ENCODE measurements around the gene DLG3.

Gene DLG3

DNA sequence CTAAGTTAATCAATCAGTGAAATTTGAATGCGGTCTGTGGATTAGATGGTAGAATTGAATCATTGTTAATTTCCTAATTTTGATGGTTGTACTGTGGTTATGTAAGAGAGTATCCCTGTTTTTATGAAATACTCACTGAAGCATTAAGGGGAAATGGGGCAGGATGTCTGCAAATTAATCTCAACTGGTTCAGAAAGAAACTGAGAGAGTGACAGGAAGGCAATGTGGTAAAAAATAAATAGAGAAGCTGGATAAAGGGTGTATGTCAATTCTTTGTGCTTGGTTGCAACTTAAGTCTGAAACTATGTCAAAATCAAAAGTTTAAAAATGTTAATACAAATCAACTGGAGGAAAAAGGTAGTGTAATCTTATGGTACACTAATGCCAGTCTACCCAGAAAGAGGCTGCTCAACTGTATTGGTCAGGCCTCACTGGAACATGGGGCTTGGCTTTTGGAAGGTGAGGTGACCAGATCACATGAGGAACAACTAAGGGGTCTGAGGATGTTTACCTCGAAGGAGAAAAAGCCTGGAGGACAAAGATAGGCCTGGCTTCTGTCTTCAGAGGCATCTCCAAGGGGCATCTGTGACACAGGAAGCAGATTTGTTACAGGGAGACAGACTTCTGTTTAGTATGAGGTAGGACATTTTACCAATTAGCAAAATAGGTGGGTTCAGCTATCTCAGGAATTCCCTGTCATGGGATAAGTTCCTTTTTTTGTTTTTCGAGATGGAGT is 83.1 kb downstream of the DLG3 start:
- DNase-seq = no peak

DNA sequence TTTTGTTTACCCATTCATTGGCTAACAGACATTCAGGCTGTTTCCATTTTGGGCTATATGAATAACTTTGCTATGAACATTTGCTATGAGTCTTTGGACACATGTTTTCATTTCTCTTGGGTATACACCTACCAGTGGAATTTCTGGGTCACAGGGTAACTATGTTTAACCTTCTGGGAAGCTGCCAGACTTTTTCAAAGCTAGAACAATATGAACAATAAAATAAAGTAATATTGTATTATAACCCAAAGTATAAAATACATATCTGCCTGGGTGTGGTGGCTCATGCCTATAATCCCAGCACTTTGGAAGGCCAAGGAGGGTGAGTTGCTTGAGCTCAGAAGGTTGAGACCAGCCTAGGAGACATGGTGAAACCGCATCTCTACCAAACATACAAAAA is 90.6 kb downstream of the DLG3 start:
- no peak for DNase-seq

DNA sequence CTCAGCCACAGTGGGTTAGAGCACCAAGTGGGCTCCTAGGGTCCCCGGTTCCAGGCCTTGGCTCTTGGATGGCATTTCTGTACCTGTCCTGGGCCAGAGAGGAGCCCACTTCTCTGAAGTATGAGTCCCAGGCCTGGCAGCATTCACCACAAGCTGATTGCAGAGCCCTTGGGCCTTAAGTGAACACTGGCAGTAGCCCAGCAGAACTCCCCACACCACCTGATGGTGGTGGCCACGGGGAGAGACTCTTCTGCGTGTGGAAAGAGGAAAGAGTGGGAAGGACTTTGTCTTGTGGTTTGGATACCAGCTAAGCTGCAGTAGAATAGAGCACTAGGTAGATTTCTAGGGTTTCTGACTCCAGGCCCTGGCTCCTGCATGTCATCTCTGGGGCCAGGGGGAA is 104.8 kb downstream of the DLG3 start:
- no peak for DNase-seq

DNA sequence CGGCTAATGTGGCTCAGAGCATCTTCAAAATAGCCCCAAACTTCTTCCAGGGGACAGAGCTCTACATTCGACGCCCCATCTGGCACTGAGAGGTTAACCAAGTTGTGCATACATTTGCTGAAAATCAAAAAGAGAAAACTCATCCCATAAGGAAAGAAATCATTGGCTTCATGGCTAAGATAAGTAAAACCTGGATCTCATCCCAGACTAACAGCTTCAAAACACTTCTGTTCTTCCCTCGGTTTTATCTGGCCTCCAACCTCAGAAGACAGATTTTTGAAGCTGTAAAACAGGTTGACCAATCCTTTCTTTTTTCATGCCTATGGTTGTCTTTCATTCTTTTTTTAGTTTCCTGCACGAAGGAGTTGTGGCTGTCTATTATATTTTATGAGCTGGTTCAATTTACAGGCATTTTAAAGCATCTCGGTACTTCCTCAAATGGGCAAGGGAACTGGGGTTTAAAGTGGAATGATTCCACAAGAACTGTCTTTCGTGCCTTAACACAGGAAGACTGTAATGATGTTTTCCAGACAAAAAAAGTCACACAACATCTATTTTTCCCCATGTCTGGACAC is 107.6 kb downstream of the DLG3 start:
- DNase-seq = no peak

DNA sequence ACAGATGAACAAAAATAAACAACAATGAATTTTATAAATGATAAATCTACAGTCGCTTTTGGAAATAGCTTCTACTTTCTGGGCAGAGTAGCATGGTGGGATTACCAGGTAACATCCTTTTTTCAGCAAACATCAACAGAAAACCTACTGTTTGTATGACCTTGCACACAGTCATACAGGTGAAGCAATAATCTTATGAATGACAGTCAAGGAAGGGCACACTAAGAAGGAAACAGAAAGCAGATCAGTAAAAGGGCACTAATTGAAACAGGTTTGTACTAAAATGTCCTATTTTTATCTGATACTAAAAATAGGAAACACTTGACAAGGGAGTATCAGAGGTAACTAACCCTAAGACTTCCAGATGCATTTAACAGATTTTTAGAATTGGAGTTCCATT is 108.9 kb downstream of the DLG3 start:
- no peak for DNase-seq

DNA sequence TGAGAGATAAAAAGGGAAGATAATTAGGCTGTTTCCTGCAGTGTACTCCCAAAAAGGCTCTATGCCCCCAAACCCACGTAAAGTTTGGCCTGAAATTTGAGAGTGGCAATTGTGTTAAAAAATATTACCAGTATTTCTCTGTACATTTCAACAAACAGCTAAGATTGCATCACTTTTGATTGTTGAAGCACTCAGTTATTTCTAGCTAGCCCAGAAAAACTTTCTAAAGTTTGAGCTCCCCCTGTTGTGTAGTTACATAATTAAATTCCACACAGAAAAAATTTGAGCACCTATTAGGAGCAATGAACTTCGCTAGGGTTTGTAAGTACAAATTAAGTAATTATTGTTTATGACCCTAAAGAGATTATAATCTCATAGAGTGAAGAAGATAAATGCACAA is 109.4 kb downstream of the DLG3 start:
- peak; percentile 36 for DNase-seq

DNA sequence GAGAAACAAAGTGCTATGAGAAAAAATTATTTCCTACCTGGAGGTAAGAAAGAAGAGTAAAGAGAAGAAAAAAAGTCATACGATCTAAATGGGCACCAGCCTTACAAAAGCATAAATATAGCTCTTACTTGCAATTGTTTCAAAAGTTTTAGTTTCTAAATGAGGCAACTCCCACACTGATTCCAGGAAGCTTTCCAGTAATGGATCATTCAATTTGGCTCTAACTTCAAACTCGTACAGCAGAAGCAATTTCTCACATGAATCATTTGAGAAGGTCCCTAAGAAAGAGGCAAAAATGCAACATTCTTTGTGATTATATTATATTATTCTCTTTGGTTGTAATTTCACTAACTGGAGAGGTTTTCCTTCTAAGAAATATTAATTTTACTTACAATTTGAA is 109.9 kb downstream of the DLG3 start:
- no peak for DNase-seq

DNA sequence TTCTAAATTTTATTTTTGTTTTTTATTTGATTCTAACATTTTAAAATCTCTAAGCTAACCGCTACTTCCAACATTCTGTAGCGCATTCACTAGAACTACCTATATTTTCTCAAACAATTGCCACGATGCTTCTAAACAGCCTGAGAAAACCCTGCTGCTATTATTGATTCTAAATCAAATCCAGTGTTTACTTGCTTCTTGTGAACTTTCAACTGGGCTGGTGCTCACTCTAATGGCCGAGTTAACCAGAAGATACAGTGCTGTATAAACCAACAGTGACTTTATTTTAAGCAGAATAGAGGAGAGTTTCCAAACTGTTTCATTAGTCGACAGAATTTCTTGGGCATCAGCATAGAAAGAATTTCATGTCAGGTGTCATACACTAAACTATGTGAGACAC is 110.3 kb downstream of the DLG3 start:
- no peak for DNase-seq

All from HCEC 1CT (cell line).